ENCODE measurements around the gene RAD9A.

The RAD9A gene

DNA sequence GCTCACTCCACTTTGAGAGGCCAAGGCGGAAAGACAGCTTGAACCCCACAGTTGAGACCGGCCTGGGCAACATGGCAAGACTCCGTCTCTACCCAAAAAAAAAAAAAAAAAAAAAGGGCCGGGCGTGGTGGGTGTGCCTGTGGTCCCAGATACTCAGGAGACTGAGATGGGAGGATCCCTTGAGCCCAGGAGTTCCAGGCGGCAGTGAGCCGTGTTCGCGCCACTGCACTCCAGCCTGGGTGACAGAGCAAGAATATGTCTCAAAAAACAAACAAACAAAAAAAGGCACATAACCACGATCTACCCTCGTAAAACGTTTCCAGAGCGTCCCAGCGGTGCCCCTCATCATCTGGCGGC, 861 bp upstream of the RAD9A start:
- H3K4me2 ChIP-seq (ENCODE audit: low read length), result peak overlapping the region; percentile 100
- peak overlapping the region; percentile 96 for H3K4me3 ChIP-seq (ENCODE audit: low read length)
- H2AFZ ChIP-seq (ENCODE audit: low read depth, low read length), result peak overlapping the region; percentile 67; the same call in 1 of the 2 replicates
- no peaks in the 10 kb centered on the region for H3K27me3 ChIP-seq (ENCODE audit: low read depth, low read length)
- peak overlapping the region; percentile 56; the same call in 1 of the 2 replicates for H3K27ac ChIP-seq (ENCODE audit: low read length)
- H3K9ac ChIP-seq (ENCODE audit: low read length), result peak overlapping the region; percentile 90
- no peaks in the 10 kb centered on the region for H3K9me3 ChIP-seq (ENCODE audit: insufficient read depth, low read length)
- H4K20me1 ChIP-seq (ENCODE audit: insufficient read depth, low read length), result no peaks in the 10 kb centered on the region
- peaks cover 14% of the 10 kb centered on the region for H3K36me3 ChIP-seq (replicated peaks; ENCODE audit: low read depth, low read length)
- peaks cover 17% of the 10 kb centered on the region for H3K79me2 ChIP-seq (ENCODE audit: low read length)
- H3K4me1 ChIP-seq (ENCODE audit: low read length), result peaks cover 18% of the 10 kb centered on the region
- no peak for TF ChIP-seq EZH2phosphoT487 (IDR thresholded peaks at IDR 0.05; ENCODE audit: low read depth)
- TF ChIP-seq, protein P1, sequence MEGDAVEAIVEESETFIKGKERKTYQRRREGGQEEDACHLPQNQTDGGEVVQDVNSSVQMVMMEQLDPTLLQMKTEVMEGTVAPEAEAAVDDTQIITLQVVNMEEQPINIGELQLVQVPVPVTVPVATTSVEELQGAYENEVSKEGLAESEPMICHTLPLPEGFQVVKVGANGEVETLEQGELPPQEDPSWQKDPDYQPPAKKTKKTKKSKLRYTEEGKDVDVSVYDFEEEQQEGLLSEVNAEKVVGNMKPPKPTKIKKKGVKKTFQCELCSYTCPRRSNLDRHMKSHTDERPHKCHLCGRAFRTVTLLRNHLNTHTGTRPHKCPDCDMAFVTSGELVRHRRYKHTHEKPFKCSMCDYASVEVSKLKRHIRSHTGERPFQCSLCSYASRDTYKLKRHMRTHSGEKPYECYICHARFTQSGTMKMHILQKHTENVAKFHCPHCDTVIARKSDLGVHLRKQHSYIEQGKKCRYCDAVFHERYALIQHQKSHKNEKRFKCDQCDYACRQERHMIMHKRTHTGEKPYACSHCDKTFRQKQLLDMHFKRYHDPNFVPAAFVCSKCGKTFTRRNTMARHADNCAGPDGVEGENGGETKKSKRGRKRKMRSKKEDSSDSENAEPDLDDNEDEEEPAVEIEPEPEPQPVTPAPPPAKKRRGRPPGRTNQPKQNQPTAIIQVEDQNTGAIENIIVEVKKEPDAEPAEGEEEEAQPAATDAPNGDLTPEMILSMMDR (IDR thresholded peaks at IDR 0.05; ENCODE audit: low read depth, low read length), result no peak

DNA sequence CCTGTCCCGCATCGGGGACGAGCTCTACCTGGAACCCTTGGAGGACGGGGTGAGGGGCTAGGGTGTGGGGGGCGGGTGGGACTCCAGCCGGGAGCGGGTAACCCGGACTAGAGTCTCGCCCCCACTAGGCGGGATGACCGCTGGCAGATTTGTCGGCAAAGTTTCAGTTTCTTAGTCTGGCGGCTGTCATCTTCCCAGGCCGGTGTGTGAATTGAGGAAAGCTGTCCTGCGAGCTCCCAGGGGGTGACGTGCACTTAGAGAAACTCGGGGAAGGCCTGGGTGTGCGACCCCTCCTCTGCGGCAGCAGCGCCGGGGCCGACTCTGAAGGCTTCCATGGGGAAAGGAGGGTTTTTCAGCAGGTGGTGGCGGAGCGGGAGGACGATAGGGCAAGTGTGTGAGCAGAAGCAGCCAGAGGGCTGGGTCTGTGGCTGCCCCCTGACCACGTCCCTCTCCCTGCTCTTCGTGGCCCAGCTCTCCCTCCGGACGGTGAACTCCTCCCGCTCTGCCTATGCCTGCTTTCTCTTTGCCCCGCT, 463 bp downstream of the RAD9A start:
- TF ChIP-seq, protein P1 (IDR thresholded peaks at IDR 0.05; ENCODE audit: low read depth, low read length), result no peak
- TF ChIP-seq EZH2phosphoT487 (IDR thresholded peaks at IDR 0.05; ENCODE audit: low read depth), result no peak
- peaks cover 13% of the 10 kb centered on the region for H3K4me1 ChIP-seq (ENCODE audit: low read length)

DNA sequence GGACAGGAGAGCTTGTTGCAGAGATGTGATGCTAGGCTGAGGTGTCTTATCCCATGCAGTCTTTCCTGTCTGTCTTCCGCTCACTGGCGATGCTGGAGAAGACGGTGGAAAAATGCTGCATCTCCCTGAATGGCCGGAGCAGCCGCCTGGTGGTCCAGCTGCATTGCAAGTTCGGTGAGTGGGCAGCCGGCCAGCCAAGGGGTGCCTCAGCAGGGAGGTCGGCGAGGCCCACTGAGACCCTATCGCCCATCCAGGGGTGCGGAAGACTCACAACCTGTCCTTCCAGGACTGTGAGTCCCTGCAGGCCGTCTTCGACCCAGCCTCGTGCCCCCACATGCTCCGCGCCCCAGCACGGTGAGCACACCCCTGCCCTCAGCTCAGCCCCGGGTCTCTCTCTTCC, 1.7 kb downstream of the RAD9A start:
- no peaks in the 10 kb centered on the region for H3K27me3 ChIP-seq (ENCODE audit: low read depth, low read length)
- peaks cover 9% of the 10 kb centered on the region for H3K4me1 ChIP-seq (ENCODE audit: low read length)
- H3K4me3 ChIP-seq (ENCODE audit: low read length), result no peak overlapping the region
- no peak overlapping the region for H3K4me2 ChIP-seq (ENCODE audit: low read length)
- H3K79me2 ChIP-seq (ENCODE audit: low read length), result peaks cover 17% of the 10 kb centered on the region
- no peak for TF ChIP-seq EZH2phosphoT487 (IDR thresholded peaks at IDR 0.05; ENCODE audit: low read depth)
- TF ChIP-seq, protein P1 (IDR thresholded peaks at IDR 0.05; ENCODE audit: low read depth, low read length), result no peak
- 0 out of 2 replicates have a peak, but pooled peaks cover 4% of the 10 kb centered on the region for H4K20me1 ChIP-seq (ENCODE audit: insufficient read depth, low read length)
- no peak overlapping the region for H3K9ac ChIP-seq (ENCODE audit: low read length)
- peaks cover 34% of the 10 kb centered on the region for H3K36me3 ChIP-seq (replicated peaks; ENCODE audit: low read depth, low read length)
- no peak overlapping the region for H3K27ac ChIP-seq (ENCODE audit: low read length)
- no peak overlapping the region for H2AFZ ChIP-seq (ENCODE audit: low read depth, low read length)
- no peaks in the 10 kb centered on the region for H3K9me3 ChIP-seq (ENCODE audit: insufficient read depth, low read length)

More for the DNA sequence above, 463 bp downstream of the RAD9A start:
- no peaks in the 10 kb centered on the region for H3K27me3 ChIP-seq (ENCODE audit: low read depth, low read length)
- peak overlapping the region; percentile 68 for H3K9ac ChIP-seq (ENCODE audit: low read length)
- peak overlapping the region; percentile 96 for H3K4me2 ChIP-seq (ENCODE audit: low read length)
- H3K36me3 ChIP-seq (replicated peaks; ENCODE audit: low read depth, low read length), result peaks cover 22% of the 10 kb centered on the region
- H3K9me3 ChIP-seq (ENCODE audit: insufficient read depth, low read length), result no peaks in the 10 kb centered on the region
- no peak overlapping the region; the same call in 1 of the 2 replicates for H3K27ac ChIP-seq (ENCODE audit: low read length)
- peaks cover 17% of the 10 kb centered on the region for H3K79me2 ChIP-seq (ENCODE audit: low read length)
- peak overlapping the region; percentile 96 for H3K4me3 ChIP-seq (ENCODE audit: low read length)
- H4K20me1 ChIP-seq (ENCODE audit: insufficient read depth, low read length), result 0 out of 2 replicates have a peak, but pooled peaks cover 4% of the 10 kb centered on the region
- H2AFZ ChIP-seq (ENCODE audit: low read depth, low read length), result no peak overlapping the region

DNA sequence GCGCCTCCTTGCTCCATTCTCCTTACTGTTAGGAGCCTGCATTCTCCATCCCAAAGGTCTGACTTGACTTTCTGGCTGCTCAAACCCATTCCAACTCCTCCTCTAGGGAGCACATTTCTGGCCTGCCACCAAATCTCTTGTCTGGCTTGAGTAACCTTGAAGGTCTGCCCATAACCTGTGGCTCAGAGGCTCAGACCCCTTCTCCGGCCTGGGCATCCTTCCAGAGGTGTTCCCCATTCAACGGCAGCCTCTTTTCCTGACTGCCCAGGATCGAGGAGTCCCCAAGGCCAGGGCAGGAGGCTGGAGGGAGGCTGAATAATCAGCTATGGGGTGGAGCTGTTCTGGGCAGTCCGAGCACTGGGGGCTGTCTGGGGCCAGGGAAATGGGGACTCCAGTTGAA, 2.2 kb downstream of the RAD9A start:
- Histone ChIP-seq H3K9me3 (ENCODE audit: insufficient read depth, low read length) (no peaks in the 10 kb centered on the region), H3K4me1 (ENCODE audit: low read length) (peaks cover 9% of the 10 kb centered on the region), H3K36me3 (replicated peaks; ENCODE audit: low read depth, low read length) (peaks cover 38% of the 10 kb centered on the region), H3K79me2 (ENCODE audit: low read length) (peaks cover 17% of the 10 kb centered on the region), H4K20me1 (ENCODE audit: insufficient read depth, low read length) (0 out of 2 replicates have a peak, but pooled peaks cover 4% of the 10 kb centered on the region), H3K9ac (ENCODE audit: low read length) (no peak overlapping the region), H3K4me3 (ENCODE audit: low read length) (no peak overlapping the region), H2AFZ (ENCODE audit: low read depth, low read length) (no peak overlapping the region), H3K4me2 (ENCODE audit: low read length) (no peak overlapping the region), H3K27me3 (ENCODE audit: low read depth, low read length) (no peaks in the 10 kb centered on the region), H3K27ac (ENCODE audit: low read length) (no peak overlapping the region)
- no peak for TF ChIP-seq EZH2phosphoT487 (IDR thresholded peaks at IDR 0.05; ENCODE audit: low read depth)
- TF ChIP-seq, protein P1 (IDR thresholded peaks at IDR 0.05; ENCODE audit: low read depth, low read length), result no peak
